ENCODE data around the gene FBXL22. TPM values are rescaled to one million over a fixed set of nuclear protein-coding genes. Genes with fewer than 3 reads are reported as not detected.
A peak's percentile ranks its signal among the peaks of the same experiment; 100 is the strongest.

Gene FBXL22
- 0.43 TPM for total RNA-seq

GRCh38 chr15:63597038-63597790, at the start of gene FBXL22:
Gene FBXL22 (plus strand): TSS chr15:63597387. CDS start chr15:63597393, 6 bp downstream.
- TF ChIP-seq CTCF (IDR thresholded peaks at IDR 0.05), result no peak
- intact Hi-C loops (cut with DNase I), result loop anchor here (5.0 to 10.0 kb wide), 3 partner anchors 45 to 498 kb away; partner anchors contain the start of genes CIAO2A and SNX1
- Histone ChIP-seq H3K36me3 (peaks cover 0 to 12% of the 10 kb centered on the region in 2 donors), H3K9me3 (no peaks in the 10 kb centered on the region), H3K27me3 (no peaks in the 10 kb centered on the region), H3K4me1 (peaks cover 5 to 43% of the 10 kb centered on the region in 2 donors), H3K4me3 (peak within 1 kb of the TSS; percentile 27 to 86), H3K27ac (peak within 1 kb of the TSS; percentile 77 to 86)
- DNase-seq (ENCODE audit: low spot score in 2 of 2), result peak in 1 of 2 donors; percentile 72

- Histone ChIP-seq H3K4me1 (peaks cover 0 to 11% of the 10 kb centered on the region in 2 donors), H3K4me3 (no peak overlapping the region), H3K27ac (no peak overlapping the region), H3K36me3 (no peaks in the 10 kb centered on the region), H3K27me3 (no peaks in the 10 kb centered on the region), H3K9me3 (no peaks in the 10 kb centered on the region)
- no peak for DNase-seq (ENCODE audit: low spot score in 2 of 2)
- no peak for TF ChIP-seq CTCF (IDR thresholded peaks at IDR 0.05)
- intact Hi-C loops (cut with DNase I), result loop anchor here (5.0 kb wide), 3 partner anchors 44 to 64 kb away; partner anchors contain the start of gene FBXL22
Measured at GRCh38 chr15:63551400-63551799, 45.8 kb upstream of the FBXL22 start.

- peak overlapping the region in 1 of 2 donors; percentile 19 for H3K4me3 ChIP-seq
Measured at GRCh38 chr15:63553388-63553791, 43.8 kb upstream of the FBXL22 start.

GRCh38 chr15:63554337-63554927, 42.8 kb upstream of the FBXL22 start:
- H3K27ac ChIP-seq, result no peak overlapping the region
- H3K4me3 ChIP-seq, result no peak overlapping the region
- intact Hi-C loops (cut with DNase I), result loop anchor here (5.0 kb wide), 3 partner anchors 43 to 67 kb away; partner anchors contain the start of gene FBXL22
- H3K9me3 ChIP-seq, result no peaks in the 10 kb centered on the region
- peaks cover 7 to 16% of the 10 kb centered on the region in 2 donors for H3K36me3 ChIP-seq
- TF ChIP-seq CTCF (IDR thresholded peaks at IDR 0.05), result no peak
- H3K4me1 ChIP-seq, result peaks cover 0 to 11% of the 10 kb centered on the region in 2 donors
- no peaks in the 10 kb centered on the region for H3K27me3 ChIP-seq
- no peak for DNase-seq (ENCODE audit: low spot score in 2 of 2)

More at GRCh38 chr15:63553388-63553791, 43.8 kb upstream of the FBXL22 start:
- Histone ChIP-seq H3K27ac (peak overlapping the region; percentile 37 to 42), H3K36me3 (peaks cover 7 to 16% of the 10 kb centered on the region in 2 donors), H3K4me1 (peaks cover 0 to 11% of the 10 kb centered on the region in 2 donors), H3K9me3 (no peaks in the 10 kb centered on the region), H3K27me3 (no peaks in the 10 kb centered on the region)
- intact Hi-C loops (cut with DNase I), result loop anchor here (5.0 kb wide), 3 partner anchors 44 to 66 kb away; partner anchors contain the start of gene FBXL22
- no peak for TF ChIP-seq CTCF (IDR thresholded peaks at IDR 0.05)
- no peak for DNase-seq (ENCODE audit: low spot score in 2 of 2)

GRCh38 chr15:63555507-63555906, 41.7 kb upstream of the FBXL22 start:
- intact Hi-C loops (cut with DNase I), result no loop called here
- Histone ChIP-seq H3K9me3 (no peaks in the 10 kb centered on the region), H3K36me3 (peaks cover 7 to 23% of the 10 kb centered on the region in 2 donors), H3K4me1 (peaks cover 0 to 11% of the 10 kb centered on the region in 2 donors), H3K27me3 (no peaks in the 10 kb centered on the region), H3K4me3 (no peak overlapping the region), H3K27ac (no peak overlapping the region)
- TF ChIP-seq CTCF (IDR thresholded peaks at IDR 0.05), result no peak
- DNase-seq (ENCODE audit: low spot score in 2 of 2), result no peak
